Measurements from ENCODE around the gene GALT. TPM values are rescaled to one million over a fixed set of nuclear protein-coding genes. Genes with fewer than 3 reads are reported as not detected.

The GALT gene
- total RNA-seq, 1 donor from 2014 or later, result 34.4 TPM

- no peak overlapping the region for H3K4me3 ChIP-seq (ENCODE audit: low read depth, low read length)
- TF ChIP-seq, protein P1, sequence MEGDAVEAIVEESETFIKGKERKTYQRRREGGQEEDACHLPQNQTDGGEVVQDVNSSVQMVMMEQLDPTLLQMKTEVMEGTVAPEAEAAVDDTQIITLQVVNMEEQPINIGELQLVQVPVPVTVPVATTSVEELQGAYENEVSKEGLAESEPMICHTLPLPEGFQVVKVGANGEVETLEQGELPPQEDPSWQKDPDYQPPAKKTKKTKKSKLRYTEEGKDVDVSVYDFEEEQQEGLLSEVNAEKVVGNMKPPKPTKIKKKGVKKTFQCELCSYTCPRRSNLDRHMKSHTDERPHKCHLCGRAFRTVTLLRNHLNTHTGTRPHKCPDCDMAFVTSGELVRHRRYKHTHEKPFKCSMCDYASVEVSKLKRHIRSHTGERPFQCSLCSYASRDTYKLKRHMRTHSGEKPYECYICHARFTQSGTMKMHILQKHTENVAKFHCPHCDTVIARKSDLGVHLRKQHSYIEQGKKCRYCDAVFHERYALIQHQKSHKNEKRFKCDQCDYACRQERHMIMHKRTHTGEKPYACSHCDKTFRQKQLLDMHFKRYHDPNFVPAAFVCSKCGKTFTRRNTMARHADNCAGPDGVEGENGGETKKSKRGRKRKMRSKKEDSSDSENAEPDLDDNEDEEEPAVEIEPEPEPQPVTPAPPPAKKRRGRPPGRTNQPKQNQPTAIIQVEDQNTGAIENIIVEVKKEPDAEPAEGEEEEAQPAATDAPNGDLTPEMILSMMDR (IDR thresholded peaks at IDR 0.05; ENCODE audit: insufficient read depth, low read length, poor library complexity, severe bottlenecking), result no peak
- no peaks in the 10 kb centered on the region for H3K27me3 ChIP-seq (ENCODE audit: control insufficient read depth, insufficient read depth, low read length)
- DNase-seq (ENCODE audit: low read depth), result no peak
- H3K36me3 ChIP-seq (ENCODE audit: control insufficient read depth, insufficient read depth, low read length), result no peaks in the 10 kb centered on the region
These were observed 8.9 kb downstream of the GALT start for GRCh38 chr9:34655394-34655793.

DNA sequence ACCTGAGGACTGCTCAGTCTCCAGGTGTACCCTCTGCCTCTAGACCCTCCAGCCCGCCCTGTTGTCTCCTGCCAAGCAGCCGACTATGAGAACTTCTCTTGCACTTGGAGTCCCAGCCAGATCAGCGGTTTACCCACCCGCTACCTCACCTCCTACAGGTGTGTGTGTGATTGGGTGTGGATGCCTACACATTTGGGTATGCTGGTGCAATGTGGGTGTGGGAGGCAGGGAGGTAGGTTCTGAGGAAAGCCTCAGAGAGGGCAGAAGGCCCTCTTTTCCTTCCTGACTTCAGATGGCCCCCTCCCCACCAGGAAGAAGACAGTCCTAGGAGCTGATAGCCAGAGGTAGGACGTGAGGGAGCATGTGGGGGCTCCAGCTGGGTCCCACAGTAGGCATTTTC, 10.5 kb downstream of the GALT start:
- H3K36me3 ChIP-seq (ENCODE audit: control insufficient read depth, insufficient read depth, low read length), result no peaks in the 10 kb centered on the region
- TF ChIP-seq, protein P1 (IDR thresholded peaks at IDR 0.05; ENCODE audit: insufficient read depth, low read length, poor library complexity, severe bottlenecking), result no peak
- no peak overlapping the region for H3K4me3 ChIP-seq (ENCODE audit: low read depth, low read length)
- no peak for DNase-seq (ENCODE audit: low read depth)
- H3K27me3 ChIP-seq (ENCODE audit: control insufficient read depth, insufficient read depth, low read length), result no peaks in the 10 kb centered on the region

DNA sequence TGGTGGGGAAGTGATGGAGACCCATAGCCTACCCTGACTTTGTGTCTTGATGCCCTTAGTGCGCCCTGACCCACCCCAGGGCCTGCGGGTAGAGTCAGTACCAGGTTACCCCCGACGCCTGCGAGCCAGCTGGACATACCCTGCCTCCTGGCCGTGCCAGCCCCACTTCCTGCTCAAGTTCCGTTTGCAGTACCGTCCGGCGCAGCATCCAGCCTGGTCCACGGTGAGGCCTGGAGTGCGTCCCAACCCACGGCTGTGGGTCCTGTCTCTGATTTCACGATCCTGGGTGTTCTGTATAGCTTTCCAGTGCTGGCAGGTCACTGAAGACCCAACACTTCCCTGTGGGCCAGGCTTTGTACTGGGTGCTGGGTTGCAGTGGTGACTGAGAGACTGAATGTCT, 12.0 kb downstream of the GALT start:
- H3K36me3 ChIP-seq (ENCODE audit: control insufficient read depth, insufficient read depth, low read length), result no peaks in the 10 kb centered on the region
- H3K4me3 ChIP-seq (ENCODE audit: low read depth, low read length), result no peak overlapping the region
- H3K27me3 ChIP-seq (ENCODE audit: control insufficient read depth, insufficient read depth, low read length), result no peaks in the 10 kb centered on the region
- TF ChIP-seq, protein P1 (IDR thresholded peaks at IDR 0.05; ENCODE audit: insufficient read depth, low read length, poor library complexity, severe bottlenecking), result no peak
- DNase-seq (ENCODE audit: low read depth), result no peak

GRCh38 chr9:34659592-34660253, 13.2 kb downstream of the GALT start:
- TF ChIP-seq, protein P1 (IDR thresholded peaks at IDR 0.05; ENCODE audit: insufficient read depth, low read length, poor library complexity, severe bottlenecking), result no peak
- H3K36me3 ChIP-seq (ENCODE audit: control insufficient read depth, insufficient read depth, low read length), result no peaks in the 10 kb centered on the region

GRCh38 chr9:34662526-34663302, 16.2 kb downstream of the GALT start, which contains the start of gene CCL27:
Gene CCL27, minus strand, starts transcription at chr9:34662657. Its CDS starts 24 bp downstream, at chr9:34662633.
- no peaks in the 10 kb centered on the region for H3K36me3 ChIP-seq (ENCODE audit: control insufficient read depth, insufficient read depth, low read length)
- H3K27me3 ChIP-seq (ENCODE audit: control insufficient read depth, insufficient read depth, low read length), result no peaks in the 10 kb centered on the region
- no peak within 1 kb of the TSS for H3K4me3 ChIP-seq (ENCODE audit: low read depth, low read length)
- DNase-seq (ENCODE audit: low read depth), result no peak
- TF ChIP-seq, protein P1 (IDR thresholded peaks at IDR 0.05; ENCODE audit: insufficient read depth, low read length, poor library complexity, severe bottlenecking), result no peak

More at GRCh38 chr9:34659592-34660253, 13.2 kb downstream of the GALT start:
- peak; percentile 45 for DNase-seq (ENCODE audit: low read depth)
- Histone ChIP-seq H3K27me3 (ENCODE audit: control insufficient read depth, insufficient read depth, low read length) (no peaks in the 10 kb centered on the region), H3K4me3 (ENCODE audit: low read depth, low read length) (no peak overlapping the region)

All from kidney epithelial cell (primary cell).